Loucy (cell line): ENCODE data around the gene TMEM184A.

Experiments used
- H2AFZ ChIP-seq: fragments of 200-600 bp; sonication (generic); 2 replicates; pipeline ENCODE4 v1.6.0; 2016; ENCODE audit warnings: antibody characterized with exemption, mild to moderate bottlenecking, low read length, moderate library complexity
- H3F3A ChIP-seq: fragments of 200-600 bp; 2 replicates; pipeline ENCODE4 v1.6.0; 2016; ENCODE audit warnings: antibody characterized with exemption, low read depth, mild to moderate bottlenecking
- H3K27me3 ChIP-seq: fragments of 200-600 bp; sonication (generic); 2 replicates; pipeline ENCODE4 v1.6.1; 2014; ENCODE audit warnings: low read length, mild to moderate bottlenecking; ENCODE audit not compliant: insufficient read depth, poor library complexity, severe bottlenecking
- H3K36me3 ChIP-seq: fragments of 200-600 bp; sonication (generic); 2 replicates; pipeline ENCODE4 v1.6.1; 2016; ENCODE audit warnings: low read length; ENCODE audit not compliant: insufficient read depth
- H3K4me1 ChIP-seq: fragments of 200-600 bp; sonication (generic); 2 replicates; pipeline ENCODE4 v1.5.1; 2014; ENCODE audit warnings: low read length, mild to moderate bottlenecking; ENCODE audit not compliant: insufficient read depth, poor library complexity, severe bottlenecking
- H3K4me2 ChIP-seq: fragments of 200-600 bp; sonication (generic); 2 replicates; pipeline ENCODE4 v1.6.0; 2014; ENCODE audit warnings: antibody characterized with exemption, low read length, low read depth, mild to moderate bottlenecking; ENCODE audit not compliant: poor library complexity, severe bottlenecking
- H3K4me3 ChIP-seq: fragments of 200-600 bp; sonication (generic); 2 replicates; pipeline ENCODE4 v1.5.1; 2014; ENCODE audit warnings: low read length, mild to moderate bottlenecking, mixed read lengths; ENCODE audit not compliant: poor library complexity, severe bottlenecking
- H3K79me2 ChIP-seq: fragments of 200-600 bp; sonication (generic); 2 replicates; pipeline ENCODE4 v1.6.1; 2014; ENCODE audit warnings: low read length; ENCODE audit not compliant: insufficient read depth
- H3K9ac ChIP-seq: fragments of 200-600 bp; sonication (generic); 2 replicates; pipeline ENCODE4 v1.6.0; 2014; ENCODE audit warnings: mild to moderate bottlenecking, low read depth, low read length, moderate library complexity; ENCODE audit not compliant: poor library complexity, severe bottlenecking
- H3K9me2 ChIP-seq: fragments of 200-600 bp; sonication (generic); replicated peaks from 2 replicates; pipeline ENCODE4 v1.6.1; 2016; ENCODE audit warnings: low read depth, low read length, mixed read lengths
- H3K9me3 ChIP-seq: fragments of 200-600 bp; sonication (generic); 2 replicates; pipeline ENCODE4 v1.6.1; 2014; ENCODE audit warnings: mild to moderate bottlenecking, antibody characterized with exemption, low read length, low read depth; ENCODE audit not compliant: insufficient read depth
- H4K20me1 ChIP-seq: fragments of 200-600 bp; sonication (generic); 2 replicates; pipeline ENCODE4 v1.6.0; 2014; ENCODE audit warnings: antibody characterized with exemption, low read length, mild to moderate bottlenecking; ENCODE audit not compliant: insufficient read depth, poor library complexity, severe bottlenecking
- EZH2phosphoT487 ChIP-seq: fragments of 200-600 bp; IDR thresholded peaks from 2 replicates; pipeline ENCODE4 v1.6.1; 2018; ENCODE audit warnings: antibody characterized with exemption, mild to moderate bottlenecking, moderate library complexity, borderline replicate concordance
- TF ChIP-seq, protein P1 (sequence below): fragments of 200-600 bp; sonication (generic); conservative IDR thresholded peaks from 2 replicates; pipeline ENCODE4 v1.5.1; 2014; ENCODE audit warnings: mild to moderate bottlenecking, antibody characterized with exemption, low read length

TMEM184A gene

DNA sequence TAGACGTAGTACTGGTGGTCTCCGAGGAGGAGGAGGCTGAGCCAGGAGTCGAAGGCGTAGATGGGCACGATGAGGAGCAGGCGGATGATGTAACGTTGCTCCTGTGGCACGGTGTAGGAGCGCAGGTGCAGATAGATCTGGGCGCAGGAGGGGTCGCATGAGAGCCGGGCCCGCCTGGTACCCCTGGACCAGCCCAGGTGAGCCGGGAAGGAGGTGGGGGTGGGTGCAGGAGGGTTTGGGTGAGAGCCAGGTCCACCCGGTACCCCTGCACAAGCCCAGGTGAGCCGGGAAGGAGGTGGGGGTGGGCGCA, 5.2 kb downstream of the TMEM184A start:
- H4K20me1 ChIP-seq: no peaks in the 10 kb centered on the region
- H3K4me2 ChIP-seq: no peak overlapping the region
- H2AFZ ChIP-seq: no peak overlapping the region
- TF ChIP-seq, protein P1, sequence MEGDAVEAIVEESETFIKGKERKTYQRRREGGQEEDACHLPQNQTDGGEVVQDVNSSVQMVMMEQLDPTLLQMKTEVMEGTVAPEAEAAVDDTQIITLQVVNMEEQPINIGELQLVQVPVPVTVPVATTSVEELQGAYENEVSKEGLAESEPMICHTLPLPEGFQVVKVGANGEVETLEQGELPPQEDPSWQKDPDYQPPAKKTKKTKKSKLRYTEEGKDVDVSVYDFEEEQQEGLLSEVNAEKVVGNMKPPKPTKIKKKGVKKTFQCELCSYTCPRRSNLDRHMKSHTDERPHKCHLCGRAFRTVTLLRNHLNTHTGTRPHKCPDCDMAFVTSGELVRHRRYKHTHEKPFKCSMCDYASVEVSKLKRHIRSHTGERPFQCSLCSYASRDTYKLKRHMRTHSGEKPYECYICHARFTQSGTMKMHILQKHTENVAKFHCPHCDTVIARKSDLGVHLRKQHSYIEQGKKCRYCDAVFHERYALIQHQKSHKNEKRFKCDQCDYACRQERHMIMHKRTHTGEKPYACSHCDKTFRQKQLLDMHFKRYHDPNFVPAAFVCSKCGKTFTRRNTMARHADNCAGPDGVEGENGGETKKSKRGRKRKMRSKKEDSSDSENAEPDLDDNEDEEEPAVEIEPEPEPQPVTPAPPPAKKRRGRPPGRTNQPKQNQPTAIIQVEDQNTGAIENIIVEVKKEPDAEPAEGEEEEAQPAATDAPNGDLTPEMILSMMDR: no peak
- no peak for TF ChIP-seq EZH2phosphoT487
- H3K79me2 ChIP-seq: no peaks in the 10 kb centered on the region
- no peaks in the 10 kb centered on the region for H3K4me1 ChIP-seq
- H3K36me3 ChIP-seq: no peaks in the 10 kb centered on the region
- no peaks in the 10 kb centered on the region for H3K9me2 ChIP-seq
- H3F3A ChIP-seq: no peaks in the 10 kb centered on the region
- H3K9me3 ChIP-seq: no peaks in the 10 kb centered on the region
- no peak overlapping the region for H3K9ac ChIP-seq
- H3K4me3 ChIP-seq: no peak overlapping the region
- H3K27me3 ChIP-seq: no peaks in the 10 kb centered on the region

GRCh38 chr7:1550005-1550845, 5.8 kb downstream of the TMEM184A start:
- Histone ChIP-seq H2AFZ (no peak overlapping the region), H3K4me3 (no peak overlapping the region)
- TF ChIP-seq, protein P1: no peak
- no peak for TF ChIP-seq EZH2phosphoT487

DNA sequence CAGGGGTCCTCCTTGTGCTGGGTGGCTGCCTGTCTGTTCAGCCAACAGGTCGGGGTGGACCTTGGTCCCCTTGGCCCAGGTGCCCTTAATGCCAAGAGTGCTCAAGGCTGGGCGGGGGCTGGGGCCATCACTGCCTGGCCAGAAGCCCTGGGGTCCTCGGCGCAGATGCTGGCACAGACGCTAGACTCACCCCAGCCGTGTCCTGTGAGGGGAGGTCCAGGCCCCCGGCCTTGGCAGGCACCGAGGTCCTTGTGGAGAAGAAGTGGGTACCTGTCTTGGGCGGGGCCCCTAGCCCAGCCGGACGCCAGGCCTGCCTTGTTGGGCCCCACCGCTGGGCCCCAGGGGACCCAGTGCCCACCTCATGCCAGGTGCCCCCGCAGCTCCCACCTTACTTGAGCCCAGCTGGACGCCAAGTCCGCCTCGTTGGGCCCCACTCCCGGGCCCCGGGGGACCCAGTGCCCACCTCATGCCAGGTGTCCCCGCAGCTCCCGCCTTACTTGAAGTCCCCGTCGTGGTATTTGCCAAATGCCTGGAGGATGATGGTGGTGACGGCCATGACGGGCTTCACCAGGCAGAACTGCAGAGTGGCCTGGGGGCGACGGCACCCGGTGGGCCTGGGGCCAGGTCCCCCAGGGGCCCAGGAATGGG, 6.5 kb downstream of the TMEM184A start:
- H3F3A ChIP-seq: no peaks in the 10 kb centered on the region
- H3K4me3 ChIP-seq: no peak overlapping the region
- H4K20me1 ChIP-seq: no peaks in the 10 kb centered on the region
- H3K4me1 ChIP-seq: no peaks in the 10 kb centered on the region
- peaks cover 4% of the 10 kb centered on the region; the same call in 1 of the 2 replicates for H3K36me3 ChIP-seq
- no peaks in the 10 kb centered on the region for H3K9me2 ChIP-seq
- no peak overlapping the region for H3K4me2 ChIP-seq
- no peaks in the 10 kb centered on the region for H3K79me2 ChIP-seq
- H2AFZ ChIP-seq: no peak overlapping the region
- TF ChIP-seq EZH2phosphoT487: no peak
- TF ChIP-seq, protein P1: no peak
- no peak overlapping the region for H3K9ac ChIP-seq
- no peaks in the 10 kb centered on the region for H3K27me3 ChIP-seq
- no peaks in the 10 kb centered on the region for H3K9me3 ChIP-seq

More at GRCh38 chr7:1550005-1550845, 5.8 kb downstream of the TMEM184A start:
- no peak overlapping the region for H3K4me2 ChIP-seq
- H3K79me2 ChIP-seq: no peaks in the 10 kb centered on the region
- no peak overlapping the region for H3K9ac ChIP-seq
- no peaks in the 10 kb centered on the region for H3F3A ChIP-seq
- no peaks in the 10 kb centered on the region for H4K20me1 ChIP-seq
- no peaks in the 10 kb centered on the region for H3K4me1 ChIP-seq
- H3K27me3 ChIP-seq: no peaks in the 10 kb centered on the region
- H3K9me3 ChIP-seq: no peaks in the 10 kb centered on the region
- H3K36me3 ChIP-seq: no peaks in the 10 kb centered on the region
- no peaks in the 10 kb centered on the region for H3K9me2 ChIP-seq
